ENCODE results near the gene PLAAT5.
A peak's percentile ranks its signal among the peaks of the same experiment; 100 is the strongest.

PLAAT5 gene

GRCh38 chr11:63512816-63513215, 21.8 kb upstream of the PLAAT5 start:
- DNase-seq (ENCODE audit: low read depth, low spot score): no peak

GRCh38 chr11:63511048-63511748, 20.2 kb upstream of the PLAAT5 start:
- DNase-seq (ENCODE audit: low read depth, low spot score): no peak

GRCh38 chr11:63510360-63511047, 19.5 kb upstream of the PLAAT5 start:
- peak; percentile 46 for DNase-seq (ENCODE audit: low read depth, low spot score)

- no peak for DNase-seq (ENCODE audit: low read depth, low spot score)
Observed at GRCh38 chr11:63508745-63509144, 17.8 kb upstream of the PLAAT5 start.

GRCh38 chr11:63508009-63508408, 17.0 kb upstream of the PLAAT5 start:
- peak; percentile 42 for DNase-seq (ENCODE audit: low read depth, low spot score)

- DNase-seq (ENCODE audit: low read depth, low spot score): no peak
Observed at GRCh38 chr11:63507511-63507910, 16.5 kb upstream of the PLAAT5 start.

GRCh38 chr11:63506876-63507275, 15.9 kb upstream of the PLAAT5 start:
- no peak for DNase-seq (ENCODE audit: low read depth, low spot score)

GRCh38 chr11:63505857-63506528, 15.0 kb upstream of the PLAAT5 start, which contains the start of gene LGALS12:
Gene LGALS12, plus strand, starts transcription at chr11:63506084. Its CDS starts 375 bp downstream, at chr11:63506459.
- peak; percentile 30 for DNase-seq (ENCODE audit: low read depth, low spot score)

GRCh38 chr11:63504933-63505586, 14.1 kb upstream of the PLAAT5 start:
- peak; percentile 19 for DNase-seq (ENCODE audit: low read depth, low spot score)

GRCh38 chr11:63504054-63504453, 13.1 kb upstream of the PLAAT5 start:
- no peak for DNase-seq (ENCODE audit: low read depth, low spot score)

GRCh38 chr11:63503492-63503891, 12.5 kb upstream of the PLAAT5 start:
- DNase-seq (ENCODE audit: low read depth, low spot score): no peak

- DNase-seq (ENCODE audit: low read depth, low spot score): no peak
Observed at GRCh38 chr11:63502252-63502820, 11.4 kb upstream of the PLAAT5 start.

GRCh38 chr11:63501236-63501635, 10.3 kb upstream of the PLAAT5 start:
- no peak for DNase-seq (ENCODE audit: low read depth, low spot score)

GRCh38 chr11:63499874-63500273, 8.9 kb upstream of the PLAAT5 start:
- DNase-seq (ENCODE audit: low read depth, low spot score): no peak

- no peak for DNase-seq (ENCODE audit: low read depth, low spot score)
Observed at GRCh38 chr11:63494975-63495374, 4.0 kb upstream of the PLAAT5 start.

GRCh38 chr11:63493127-63493526, 2.2 kb upstream of the PLAAT5 start:
- DNase-seq (ENCODE audit: low read depth, low spot score): no peak

GRCh38 chr11:63492441-63492840, 1.5 kb upstream of the PLAAT5 start:
- no peak for DNase-seq (ENCODE audit: low read depth, low spot score)

- peak; percentile 56 for DNase-seq (ENCODE audit: low read depth, low spot score)
Observed at GRCh38 chr11:63491636-63492372, 837 bp upstream of the PLAAT5 start.

- no peak for DNase-seq (ENCODE audit: low read depth, low spot score)
Observed at GRCh38 chr11:63491240-63491587, 247 bp upstream of the PLAAT5 start.

GRCh38 chr11:63489879-63490278, 1.1 kb downstream of the PLAAT5 start:
- DNase-seq (ENCODE audit: low read depth, low spot score): peak; percentile 80

GRCh38 chr11:63488789-63489188, 2.2 kb downstream of the PLAAT5 start:
- no peak for DNase-seq (ENCODE audit: low read depth, low spot score)
